Measurements from ENCODE around the gene WDR33.

WDR33 gene

DNA sequence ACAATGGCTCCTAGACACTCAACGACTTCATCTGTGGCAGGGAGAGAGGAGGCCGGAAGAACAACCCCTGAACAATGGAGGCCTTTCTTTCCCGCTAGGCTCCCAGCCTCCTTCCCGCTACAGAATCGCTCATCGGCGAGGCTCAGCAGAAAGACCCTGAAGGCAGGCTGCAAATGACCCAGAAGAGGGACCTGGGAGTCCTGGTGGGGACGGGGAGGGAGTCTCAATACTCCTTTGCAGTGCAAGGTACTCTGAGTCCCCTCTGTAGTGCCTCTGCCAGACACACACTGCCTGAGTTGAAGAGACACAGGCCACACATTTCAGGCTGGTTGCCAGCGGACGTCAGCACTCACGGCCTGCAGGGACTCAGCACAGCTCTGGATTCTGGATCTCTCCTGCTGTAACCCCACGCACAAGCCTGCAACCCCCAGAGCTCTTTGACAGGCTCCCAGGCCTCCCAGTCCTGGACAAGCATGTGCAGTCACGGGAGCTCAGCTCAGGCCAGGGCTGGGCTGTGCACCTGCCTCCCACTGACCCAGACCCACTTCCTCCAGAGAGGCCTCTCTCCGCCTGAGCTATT, 158.9 kb downstream of the WDR33 start:
- no peak overlapping the region for H3K4me3 ChIP-seq (ENCODE audit: low read depth, low read length)
- TF ChIP-seq, protein P1, sequence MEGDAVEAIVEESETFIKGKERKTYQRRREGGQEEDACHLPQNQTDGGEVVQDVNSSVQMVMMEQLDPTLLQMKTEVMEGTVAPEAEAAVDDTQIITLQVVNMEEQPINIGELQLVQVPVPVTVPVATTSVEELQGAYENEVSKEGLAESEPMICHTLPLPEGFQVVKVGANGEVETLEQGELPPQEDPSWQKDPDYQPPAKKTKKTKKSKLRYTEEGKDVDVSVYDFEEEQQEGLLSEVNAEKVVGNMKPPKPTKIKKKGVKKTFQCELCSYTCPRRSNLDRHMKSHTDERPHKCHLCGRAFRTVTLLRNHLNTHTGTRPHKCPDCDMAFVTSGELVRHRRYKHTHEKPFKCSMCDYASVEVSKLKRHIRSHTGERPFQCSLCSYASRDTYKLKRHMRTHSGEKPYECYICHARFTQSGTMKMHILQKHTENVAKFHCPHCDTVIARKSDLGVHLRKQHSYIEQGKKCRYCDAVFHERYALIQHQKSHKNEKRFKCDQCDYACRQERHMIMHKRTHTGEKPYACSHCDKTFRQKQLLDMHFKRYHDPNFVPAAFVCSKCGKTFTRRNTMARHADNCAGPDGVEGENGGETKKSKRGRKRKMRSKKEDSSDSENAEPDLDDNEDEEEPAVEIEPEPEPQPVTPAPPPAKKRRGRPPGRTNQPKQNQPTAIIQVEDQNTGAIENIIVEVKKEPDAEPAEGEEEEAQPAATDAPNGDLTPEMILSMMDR (IDR thresholded peaks at IDR 0.05; ENCODE audit: low read depth, low read length): no peak

DNA sequence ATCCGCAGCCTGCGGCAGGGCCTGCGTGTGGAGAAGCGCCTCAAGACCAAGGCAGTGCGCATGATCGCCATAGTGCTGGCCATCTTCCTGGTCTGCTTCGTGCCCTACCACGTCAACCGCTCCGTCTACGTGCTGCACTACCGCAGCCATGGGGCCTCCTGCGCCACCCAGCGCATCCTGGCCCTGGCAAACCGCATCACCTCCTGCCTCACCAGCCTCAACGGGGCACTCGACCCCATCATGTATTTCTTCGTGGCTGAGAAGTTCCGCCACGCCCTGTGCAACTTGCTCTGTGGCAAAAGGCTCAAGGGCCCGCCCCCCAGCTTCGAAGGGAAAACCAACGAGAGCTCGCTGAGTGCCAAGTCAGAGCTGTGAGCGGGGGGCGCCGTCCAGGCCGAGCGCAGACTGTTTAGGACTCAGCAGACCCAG, 159.6 kb downstream of the WDR33 start:
- TF ChIP-seq, protein P1 (IDR thresholded peaks at IDR 0.05; ENCODE audit: low read depth, low read length): no peak
- H3K4me3 ChIP-seq (ENCODE audit: low read depth, low read length): no peak overlapping the region

Measured in WI38 (cell line).